Panc1 (cell line): ENCODE results near the gene MORC2. TPM values are rescaled to one million over a fixed set of nuclear protein-coding genes. Genes with fewer than 3 reads are reported as not detected.

Experiments
- ATAC-seq: fragments of 200-7000 bp; cut with Tn5 transposase; 2 replicates; pipeline ENCODE4 v1.9.1; 2020; ENCODE audit warnings: mild to moderate bottlenecking, moderate library complexity
- BruUV-seq: library from RNA; stranded (reverse); fragments of 400-500 nt; replicated peaks from 2 replicates; lab custom pipeline; 2021; lab: Mats Ljungman, UMichigan
- CTCF ChIA-PET: fragments of 300-600 bp; sonication (Branson Sonifier 250); formaldehyde crosslinking; loops from one replicate; lab custom pipeline; 2022; ENCODE audit warnings: antibody characterized with exemption; lab: Charles Lee
- POLR2A ChIA-PET: fragments of 300-600 bp; sonication (Branson Sonifier 250); formaldehyde crosslinking; loops from one replicate; lab custom pipeline; 2022; ENCODE audit warnings: antibody characterized with exemption; lab: Charles Lee
- DNase-seq: peaks from one replicate; pipeline ENCODE4 v3.0.0-alpha.2; 2010; ENCODE audit warnings: low read depth, low spot score
- H3K27ac ChIP-seq: 2 replicates; pipeline ENCODE4 v1.5.1; 2011; ENCODE audit warnings: mild to moderate bottlenecking, low read length, inconsistent platforms
- H3K27me3 ChIP-seq: fragments of 200-500 bp; sonication (Bioruptor generic); 2 replicates; pipeline ENCODE4 v1.6.0; 2014; ENCODE audit warnings: low read length, inconsistent platforms; ENCODE audit not compliant: control insufficient read depth, insufficient read depth
- H3K36me3 ChIP-seq: fragments of 200-500 bp; sonication (Bioruptor generic); 2 replicates; pipeline ENCODE4 v1.5.1; 2014; ENCODE audit warnings: inconsistent platforms, mild to moderate bottlenecking, low read length, moderate library complexity; ENCODE audit not compliant: control insufficient read depth, insufficient read depth
- H3K4me1 ChIP-seq: 2 replicates; pipeline ENCODE4 v1.5.1; 2011; ENCODE audit warnings: inconsistent platforms, mild to moderate bottlenecking, low read length, moderate library complexity; ENCODE audit not compliant: control insufficient read depth, insufficient read depth
- H3K4me3 ChIP-seq, 2 experiments: 2 replicates each; pipeline ENCODE4 v1.5.1; 2011 to 2012; ENCODE audit warnings: low read depth in 2 of 2, low read length in 2 of 2, mild to moderate bottlenecking in 2 of 2, inconsistent platforms in 1 of 2, moderate library complexity in 1 of 2
- H3K9me3 ChIP-seq: fragments of 200-500 bp; sonication (Bioruptor generic); 2 replicates; pipeline ENCODE4 v1.5.1; 2014; ENCODE audit warnings: low read depth, mild to moderate bottlenecking, inconsistent platforms, low read length, moderate library complexity; ENCODE audit not compliant: control insufficient read depth, insufficient read depth
- POLR2AphosphoS5 ChIP-seq: IDR thresholded peaks from 2 replicates; pipeline ENCODE4 v1.6.1; 2012; ENCODE audit warnings: mild to moderate bottlenecking, low read depth, low read length, moderate library complexity
- SIN3A ChIP-seq: IDR thresholded peaks from 2 replicates; pipeline ENCODE4 v1.6.1; 2012; ENCODE audit warnings: low read depth, mild to moderate bottlenecking, low read length, moderate library complexity, borderline replicate concordance; ENCODE audit not compliant: insufficient read depth
- TCF7L2 ChIP-seq: IDR thresholded peaks from 2 replicates; pipeline ENCODE4 v1.6.1; 2011; ENCODE audit warnings: mild to moderate bottlenecking, low read depth, low read length, inconsistent platforms
- in situ Hi-C: cut with HindIII; loops from 2 replicates; pipeline ENCODE4 v1.10.0; 2016; ENCODE audit warnings: low sequenced_read_pairs, low pct_unique_long_range_greater_than_20kb
- intact Hi-C: fragments of 100-400 bp; cut with micrococcal nuclease; formaldehyde crosslinking; loops from one replicate; pipeline ENCODE4 v1.10.0; 2022; ENCODE audit not compliant: unreplicated experiment
- total RNA-seq: library from RNA; stranded (reverse); gene quantifications from one replicate; pipeline ENCODE4 v1.2.1, GENCODE V29; 2021; ENCODE audit not compliant: unreplicated experiment
- TF ChIP-seq, protein P1 (sequence below), 2 experiments: IDR thresholded peaks; 2 replicates each; pipeline ENCODE4 v1.6.1; 2011 to 2012; ENCODE audit warnings: low read depth in 2 of 2, control low read depth in 1 of 2, low read length in 1 of 2, mild to moderate bottlenecking in 1 of 2, moderate library complexity in 1 of 2; ENCODE audit not compliant: insufficient read depth in 1 of 2
- TF ChIP-seq, protein P2 (sequence below): fragments of 450-650 bp; IDR thresholded peaks from 2 replicates; pipeline ENCODE4 v1.5.1; 2017; ENCODE audit warnings: mild to moderate bottlenecking

The MORC2 gene
- total RNA-seq, 1 experiment from 2014 or later, result 31.5 TPM

DNA sequence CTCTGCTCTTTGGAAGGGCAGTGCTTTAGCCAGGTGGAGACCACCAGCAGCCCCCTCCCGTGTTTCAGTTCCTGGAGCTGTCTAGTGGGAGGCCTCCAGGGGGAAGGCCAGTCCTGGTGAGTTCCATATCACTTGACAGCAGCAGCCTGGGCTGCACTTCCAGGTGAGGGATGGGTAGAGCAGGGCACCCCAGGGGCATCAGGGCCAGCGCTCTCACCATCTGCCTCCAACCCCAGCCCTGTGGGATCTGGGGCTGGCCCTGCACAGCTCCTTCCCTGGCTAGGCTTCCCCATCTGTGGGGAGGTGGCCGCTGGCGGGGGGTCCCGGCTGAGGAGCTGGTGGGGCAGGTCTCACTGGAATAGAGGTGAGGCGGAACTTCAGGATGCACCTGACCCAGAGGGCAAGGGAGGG, 60.5 kb downstream of the MORC2 start:
- Histone ChIP-seq H3K4me1 (no peaks in the 10 kb centered on the region), H3K4me3 (no peak overlapping the region), H3K36me3 (no peaks in the 10 kb centered on the region), H3K9me3 (no peaks in the 10 kb centered on the region), H3K27ac (no peak overlapping the region), H3K27me3 (no peaks in the 10 kb centered on the region)
- ChIA-PET POLR2A (no interaction called here), CTCF (no interaction called here)
- in situ Hi-C loops, result no loop called here
- intact Hi-C loops, result no loop called here
- TF ChIP-seq SIN3A (no peak), TCF7L2 (no peak), POLR2AphosphoS5 (no peak)
- TF ChIP-seq, protein P1, sequence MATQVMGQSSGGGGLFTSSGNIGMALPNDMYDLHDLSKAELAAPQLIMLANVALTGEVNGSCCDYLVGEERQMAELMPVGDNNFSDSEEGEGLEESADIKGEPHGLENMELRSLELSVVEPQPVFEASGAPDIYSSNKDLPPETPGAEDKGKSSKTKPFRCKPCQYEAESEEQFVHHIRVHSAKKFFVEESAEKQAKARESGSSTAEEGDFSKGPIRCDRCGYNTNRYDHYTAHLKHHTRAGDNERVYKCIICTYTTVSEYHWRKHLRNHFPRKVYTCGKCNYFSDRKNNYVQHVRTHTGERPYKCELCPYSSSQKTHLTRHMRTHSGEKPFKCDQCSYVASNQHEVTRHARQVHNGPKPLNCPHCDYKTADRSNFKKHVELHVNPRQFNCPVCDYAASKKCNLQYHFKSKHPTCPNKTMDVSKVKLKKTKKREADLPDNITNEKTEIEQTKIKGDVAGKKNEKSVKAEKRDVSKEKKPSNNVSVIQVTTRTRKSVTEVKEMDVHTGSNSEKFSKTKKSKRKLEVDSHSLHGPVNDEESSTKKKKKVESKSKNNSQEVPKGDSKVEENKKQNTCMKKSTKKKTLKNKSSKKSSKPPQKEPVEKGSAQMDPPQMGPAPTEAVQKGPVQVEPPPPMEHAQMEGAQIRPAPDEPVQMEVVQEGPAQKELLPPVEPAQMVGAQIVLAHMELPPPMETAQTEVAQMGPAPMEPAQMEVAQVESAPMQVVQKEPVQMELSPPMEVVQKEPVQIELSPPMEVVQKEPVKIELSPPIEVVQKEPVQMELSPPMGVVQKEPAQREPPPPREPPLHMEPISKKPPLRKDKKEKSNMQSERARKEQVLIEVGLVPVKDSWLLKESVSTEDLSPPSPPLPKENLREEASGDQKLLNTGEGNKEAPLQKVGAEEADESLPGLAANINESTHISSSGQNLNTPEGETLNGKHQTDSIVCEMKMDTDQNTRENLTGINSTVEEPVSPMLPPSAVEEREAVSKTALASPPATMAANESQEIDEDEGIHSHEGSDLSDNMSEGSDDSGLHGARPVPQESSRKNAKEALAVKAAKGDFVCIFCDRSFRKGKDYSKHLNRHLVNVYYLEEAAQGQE (IDR thresholded peaks at IDR 0.05; ENCODE audit: insufficient read depth in 1 of 2, low read depth in 2 of 2, low read length in 1 of 2), result no peak
- TF ChIP-seq, protein P2, sequence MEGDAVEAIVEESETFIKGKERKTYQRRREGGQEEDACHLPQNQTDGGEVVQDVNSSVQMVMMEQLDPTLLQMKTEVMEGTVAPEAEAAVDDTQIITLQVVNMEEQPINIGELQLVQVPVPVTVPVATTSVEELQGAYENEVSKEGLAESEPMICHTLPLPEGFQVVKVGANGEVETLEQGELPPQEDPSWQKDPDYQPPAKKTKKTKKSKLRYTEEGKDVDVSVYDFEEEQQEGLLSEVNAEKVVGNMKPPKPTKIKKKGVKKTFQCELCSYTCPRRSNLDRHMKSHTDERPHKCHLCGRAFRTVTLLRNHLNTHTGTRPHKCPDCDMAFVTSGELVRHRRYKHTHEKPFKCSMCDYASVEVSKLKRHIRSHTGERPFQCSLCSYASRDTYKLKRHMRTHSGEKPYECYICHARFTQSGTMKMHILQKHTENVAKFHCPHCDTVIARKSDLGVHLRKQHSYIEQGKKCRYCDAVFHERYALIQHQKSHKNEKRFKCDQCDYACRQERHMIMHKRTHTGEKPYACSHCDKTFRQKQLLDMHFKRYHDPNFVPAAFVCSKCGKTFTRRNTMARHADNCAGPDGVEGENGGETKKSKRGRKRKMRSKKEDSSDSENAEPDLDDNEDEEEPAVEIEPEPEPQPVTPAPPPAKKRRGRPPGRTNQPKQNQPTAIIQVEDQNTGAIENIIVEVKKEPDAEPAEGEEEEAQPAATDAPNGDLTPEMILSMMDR, result no peak
- ATAC-seq (no peak), DNase-seq (no peak)
- no TSS peak for BruUV-seq

DNA sequence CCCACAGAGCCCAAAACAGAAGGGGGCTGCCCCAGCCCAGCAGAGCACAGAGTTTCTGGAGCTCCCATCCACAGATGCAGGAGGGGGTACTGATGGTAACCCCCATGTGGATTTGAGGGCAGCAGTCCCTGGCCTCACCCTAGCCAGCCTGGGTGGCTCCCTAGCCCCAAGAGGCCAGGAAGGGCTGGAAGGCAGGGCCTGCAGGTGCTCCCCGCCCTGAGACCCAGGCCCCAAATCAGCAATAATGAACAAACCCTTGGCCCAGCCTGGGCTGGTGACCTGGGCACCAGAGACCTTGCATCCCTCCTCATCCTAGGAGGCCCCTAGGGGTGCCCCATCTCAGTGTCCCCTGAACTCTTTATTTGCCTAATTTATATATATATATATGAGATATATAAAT, 61.6 kb downstream of the MORC2 start:
- ATAC-seq (no peak), DNase-seq (no peak)
- Histone ChIP-seq H3K36me3 (no peaks in the 10 kb centered on the region), H3K27ac (no peak overlapping the region), H3K27me3 (no peaks in the 10 kb centered on the region), H3K4me3 (no peak overlapping the region), H3K4me1 (no peaks in the 10 kb centered on the region), H3K9me3 (no peaks in the 10 kb centered on the region)
- CTCF ChIA-PET, result interaction anchor here (0.6 kb wide), 1 partner anchor 144 kb away, joined by 4 read pairs; no protein-coding TSS in a partner anchor
- BruUV-seq, result no TSS peak
- POLR2A ChIA-PET, result no interaction called here
- intact Hi-C loops, result no loop called here
- in situ Hi-C loops, result no loop called here
- TF ChIP-seq TCF7L2 (no peak), POLR2AphosphoS5 (no peak)
- TF ChIP-seq, protein P2, result no peak
